Neural crest cell (in vitro differentiated cells): Measurements from ENCODE around the gene IFT25. TPM values are rescaled to one million over a fixed set of nuclear protein-coding genes. Genes with fewer than 3 reads are reported as not detected.

Experiments
- DNase-seq: peaks from one replicate; pipeline ENCODE4 v3.0.0; 2021; ENCODE audit warnings: low read depth, mixed read lengths, low spot score
- H3K27ac Mint-ChIP-seq: one replicate; pipeline ENCODE4 v1.8.0; 2021; ENCODE audit warnings: mild to moderate bottlenecking, mixed read lengths; ENCODE audit not compliant: unreplicated experiment
- H3K27me3 Mint-ChIP-seq: 2 replicates; pipeline ENCODE4 v1.8.0; 2021; ENCODE audit warnings: low read depth, mild to moderate bottlenecking, mixed read lengths
- H3K36me3 Mint-ChIP-seq: 2 replicates; pipeline ENCODE4 v1.8.0; 2021; ENCODE audit warnings: low read depth, mild to moderate bottlenecking, mixed read lengths
- H3K4me1 Mint-ChIP-seq: 2 replicates; pipeline ENCODE4 v1.8.0; 2021; ENCODE audit warnings: mixed read lengths
- H3K4me3 Mint-ChIP-seq: one replicate; pipeline ENCODE4 v1.8.0; 2021; ENCODE audit warnings: mild to moderate bottlenecking, mixed read lengths
- H3K9me3 Mint-ChIP-seq: 2 replicates; pipeline ENCODE4 v1.8.0; 2021; ENCODE audit warnings: mixed read lengths
- CTCF ChIP-seq: fragments of 200-600 bp; sonication (generic); conservative IDR thresholded peaks from 2 replicates; pipeline ENCODE4 v1.5.0; 2021; ENCODE audit warnings: antibody characterized with exemption, mild to moderate bottlenecking
- total RNA-seq: library from RNA; stranded (reverse); gene quantifications from 2 replicates; pipeline ENCODE4 v1.2.1, GENCODE V29; 2021

Gene IFT25
- total RNA-seq, 1 donor from 2014 or later, result 41.1 TPM

GRCh38 chr1:53871773-53872484 lies 73.6 kb downstream of the IFT25 start:
- no peak for TF ChIP-seq CTCF
- H3K27ac Mint-ChIP-seq, result no peak overlapping the region
- H3K4me3 Mint-ChIP-seq, result no peak overlapping the region
- H3K27me3 Mint-ChIP-seq, result no peaks in the 10 kb centered on the region
- H3K4me1 Mint-ChIP-seq, result peaks cover 3% of the 10 kb centered on the region
- no peaks in the 10 kb centered on the region for H3K36me3 Mint-ChIP-seq
- no peaks in the 10 kb centered on the region for H3K9me3 Mint-ChIP-seq
- DNase-seq, result no peak

Other genes starting within 250 kb of the IFT25 start
- gene GLIS1, start 206.5 kb downstream of the IFT25 start, total RNA-seq, result not detected in 2 replicates
- 45.6 and 47.3 TPM in 2 replicates for gene NDC1, start 107.4 kb downstream of the IFT25 start, total RNA-seq
- gene YIPF1, start 55.9 kb downstream of the IFT25 start, total RNA-seq, result 22.2 and 25.7 TPM in 2 replicates
- gene DIO1, start 51.5 kb downstream of the IFT25 start, total RNA-seq, result not detected in 2 replicates
- gene LRRC42, start 651 bp upstream of the IFT25 start, total RNA-seq, result 45.4 and 45.8 TPM in 2 replicates
- not detected in 2 replicates for gene LDLRAD1, start 72.5 kb upstream of the IFT25 start, total RNA-seq
- 103 and 105 TPM in 2 replicates for gene TMEM59, start 107.5 kb upstream of the IFT25 start, total RNA-seq
- gene TCEANC2, start 107.9 kb upstream of the IFT25 start, total RNA-seq, result 8.5 and 8.7 TPM in 2 replicates
- not detected in 2 replicates for gene CDCP2, start 207.3 kb upstream of the IFT25 start, total RNA-seq